HCT116 (cell line): ENCODE results near the gene TPBGL.

ENCODE experiments used
- EZH2 ChIP-seq: fragments of 200-600 bp; sonication (generic); IDR thresholded peaks from 2 replicates; pipeline ENCODE4 v1.6.1; 2017; ENCODE audit warnings: antibody characterized with exemption, mixed run types
- EZH2phosphoT487 ChIP-seq: fragments of 200-600 bp; IDR thresholded peaks from 2 replicates; pipeline ENCODE4 v1.6.1; 2018; ENCODE audit warnings: antibody characterized with exemption, borderline replicate concordance
- FOSL1 ChIP-seq: IDR thresholded peaks from 2 replicates; pipeline ENCODE4 v1.6.1; 2012; ENCODE audit warnings: low read depth
- JUND ChIP-seq: IDR thresholded peaks from 2 replicates; pipeline ENCODE4 v1.6.1; 2012
- POLR2A ChIP-seq: IDR thresholded peaks from 2 replicates; pipeline ENCODE4 v1.7.0; 2011; ENCODE audit warnings: borderline replicate concordance; ENCODE audit not compliant: insufficient read depth, insufficient read length; ENCODE audit errors: extremely low read depth
- POLR2AphosphoS5 ChIP-seq: IDR thresholded peaks from 2 replicates; pipeline ENCODE4 v1.6.1; 2011; ENCODE audit warnings: mild to moderate bottlenecking, low read depth, low read length, moderate library complexity
- SIN3A ChIP-seq: IDR thresholded peaks from 2 replicates; pipeline ENCODE4 v1.6.1; 2012; ENCODE audit warnings: low read depth
- SRF ChIP-seq: IDR thresholded peaks from 2 replicates; pipeline ENCODE4 v1.6.1; 2012; ENCODE audit warnings: low read depth
- TCF7L2 ChIP-seq: IDR thresholded peaks from 2 replicates; pipeline ENCODE4 v1.7.0; 2011; ENCODE audit warnings: borderline replicate concordance, inconsistent platforms; ENCODE audit not compliant: insufficient read depth, insufficient read length; ENCODE audit errors: extremely low read depth
- ZFX ChIP-seq: fragments of 450-650 bp; IDR thresholded peaks from 2 replicates; pipeline ENCODE4 v1.6.1; 2017
- ZNF274 ChIP-seq: fragments of 200-500 bp; sonication (Bioruptor generic); IDR thresholded peaks from 2 replicates; pipeline ENCODE4 v1.6.1; 2014; ENCODE audit warnings: mild to moderate bottlenecking, low read depth, low read length, inconsistent platforms
- TF ChIP-seq, protein P1 (sequence below), 3 experiments: fragments of 200-600 bp in 1 of 3; sonication (generic) in 1 of 3; IDR thresholded peaks in 2 of 3; conservative IDR thresholded peaks in 1 of 3; 2 replicates each; pipeline ENCODE4 v1.5.1; 2012 to 2017; ENCODE audit warnings: low read depth in 2 of 3, low read length in 2 of 3, antibody characterized with exemption in 1 of 3, borderline replicate concordance in 1 of 3, control low read depth in 1 of 3, mild to moderate bottlenecking in 1 of 3, mixed read lengths in 1 of 3, mixed run types in 1 of 3, moderate library complexity in 1 of 3; ENCODE audit not compliant: insufficient read depth in 1 of 3
- TF ChIP-seq, protein P2 (sequence below): IDR thresholded peaks from 2 replicates; pipeline ENCODE4 v1.6.1; 2011; ENCODE audit warnings: mild to moderate bottlenecking, low read length, moderate library complexity; ENCODE audit not compliant: insufficient replicate concordance; ENCODE audit errors: extremely low read depth
- TF ChIP-seq, protein P3 (sequence below): IDR thresholded peaks from 2 replicates; pipeline ENCODE4 v1.6.1; 2012

DNA sequence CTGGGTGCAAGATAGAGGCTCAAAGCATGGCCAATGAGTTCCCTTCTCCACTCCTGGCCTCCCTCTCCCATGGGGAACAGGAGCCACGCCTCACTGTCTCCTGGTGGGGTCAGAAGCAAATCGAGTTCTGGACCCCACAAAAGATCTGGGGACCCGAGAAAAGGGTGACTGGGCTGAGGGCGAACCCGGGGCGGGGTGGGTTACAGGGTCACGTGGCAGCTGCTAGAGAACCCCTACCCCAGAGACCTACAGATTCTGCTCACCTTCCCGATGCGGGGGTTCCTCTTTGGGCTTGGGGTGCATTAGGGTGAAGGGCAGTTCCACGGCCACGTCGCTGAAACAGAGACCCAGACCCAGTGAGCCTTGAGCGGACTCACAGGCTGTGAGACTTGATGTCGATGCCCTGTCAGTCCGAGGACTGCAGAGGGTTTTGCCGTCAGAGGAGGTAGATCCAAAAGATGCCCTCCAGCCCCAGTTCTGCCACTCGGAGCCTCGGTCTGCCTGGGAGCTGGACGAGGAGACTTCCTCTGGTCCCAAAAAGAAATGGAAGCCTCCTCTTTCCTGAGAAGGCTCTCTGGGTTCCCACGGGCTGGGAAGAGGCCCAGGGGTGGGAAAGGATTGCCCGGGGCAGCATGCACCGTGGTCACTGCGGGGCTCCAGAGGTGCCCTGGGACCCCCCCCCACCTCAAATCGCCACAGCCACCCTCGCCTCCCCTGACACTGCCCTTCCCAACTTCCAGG is 28.2 kb downstream of the TPBGL start:
- TF ChIP-seq, protein P1, sequence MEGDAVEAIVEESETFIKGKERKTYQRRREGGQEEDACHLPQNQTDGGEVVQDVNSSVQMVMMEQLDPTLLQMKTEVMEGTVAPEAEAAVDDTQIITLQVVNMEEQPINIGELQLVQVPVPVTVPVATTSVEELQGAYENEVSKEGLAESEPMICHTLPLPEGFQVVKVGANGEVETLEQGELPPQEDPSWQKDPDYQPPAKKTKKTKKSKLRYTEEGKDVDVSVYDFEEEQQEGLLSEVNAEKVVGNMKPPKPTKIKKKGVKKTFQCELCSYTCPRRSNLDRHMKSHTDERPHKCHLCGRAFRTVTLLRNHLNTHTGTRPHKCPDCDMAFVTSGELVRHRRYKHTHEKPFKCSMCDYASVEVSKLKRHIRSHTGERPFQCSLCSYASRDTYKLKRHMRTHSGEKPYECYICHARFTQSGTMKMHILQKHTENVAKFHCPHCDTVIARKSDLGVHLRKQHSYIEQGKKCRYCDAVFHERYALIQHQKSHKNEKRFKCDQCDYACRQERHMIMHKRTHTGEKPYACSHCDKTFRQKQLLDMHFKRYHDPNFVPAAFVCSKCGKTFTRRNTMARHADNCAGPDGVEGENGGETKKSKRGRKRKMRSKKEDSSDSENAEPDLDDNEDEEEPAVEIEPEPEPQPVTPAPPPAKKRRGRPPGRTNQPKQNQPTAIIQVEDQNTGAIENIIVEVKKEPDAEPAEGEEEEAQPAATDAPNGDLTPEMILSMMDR (IDR thresholded peaks at IDR 0.05 in 2 of 3, conservative IDR thresholded peaks at IDR 0.05 in 1 of 3; ENCODE audit: borderline replicate concordance in 1 of 3, insufficient read depth in 1 of 3, low read depth in 2 of 3, low read length in 2 of 3), result no peak
- no peak for TF ChIP-seq ZNF274
- TF ChIP-seq, protein P2, sequence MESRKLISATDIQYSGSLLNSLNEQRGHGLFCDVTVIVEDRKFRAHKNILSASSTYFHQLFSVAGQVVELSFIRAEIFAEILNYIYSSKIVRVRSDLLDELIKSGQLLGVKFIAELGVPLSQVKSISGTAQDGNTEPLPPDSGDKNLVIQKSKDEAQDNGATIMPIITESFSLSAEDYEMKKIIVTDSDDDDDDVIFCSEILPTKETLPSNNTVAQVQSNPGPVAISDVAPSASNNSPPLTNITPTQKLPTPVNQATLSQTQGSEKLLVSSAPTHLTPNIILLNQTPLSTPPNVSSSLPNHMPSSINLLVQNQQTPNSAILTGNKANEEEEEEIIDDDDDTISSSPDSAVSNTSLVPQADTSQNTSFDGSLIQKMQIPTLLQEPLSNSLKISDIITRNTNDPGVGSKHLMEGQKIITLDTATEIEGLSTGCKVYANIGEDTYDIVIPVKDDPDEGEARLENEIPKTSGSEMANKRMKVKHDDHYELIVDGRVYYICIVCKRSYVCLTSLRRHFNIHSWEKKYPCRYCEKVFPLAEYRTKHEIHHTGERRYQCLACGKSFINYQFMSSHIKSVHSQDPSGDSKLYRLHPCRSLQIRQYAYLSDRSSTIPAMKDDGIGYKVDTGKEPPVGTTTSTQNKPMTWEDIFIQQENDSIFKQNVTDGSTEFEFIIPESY, result no peak
- no peak for TF ChIP-seq EZH2phosphoT487
- no peak for TF ChIP-seq POLR2A
- TF ChIP-seq SRF, result no peak
- TF ChIP-seq TCF7L2, result no peak
- no peak for TF ChIP-seq JUND
- TF ChIP-seq FOSL1, result no peak
- TF ChIP-seq, protein P3, sequence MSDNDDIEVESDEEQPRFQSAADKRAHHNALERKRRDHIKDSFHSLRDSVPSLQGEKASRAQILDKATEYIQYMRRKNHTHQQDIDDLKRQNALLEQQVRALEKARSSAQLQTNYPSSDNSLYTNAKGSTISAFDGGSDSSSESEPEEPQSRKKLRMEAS, result no peak
- no peak for TF ChIP-seq EZH2
- TF ChIP-seq ZFX, result no peak
- TF ChIP-seq SIN3A, result no peak
- TF ChIP-seq POLR2AphosphoS5, result no peak
